Hematopoietic multipotent progenitor cell (in vitro differentiated cells): Measurements from ENCODE around the gene TRAF2. TPM values are rescaled to one million over a fixed set of nuclear protein-coding genes. Genes with fewer than 3 reads are reported as not detected.
"Not testable (repeated sequence)": the region's sequence is repeated elsewhere in the genome, so short reads cannot be mapped to it uniquely, and the experiment has no call there.

Experiments
- DNase-seq, 3 donors: peaks; one replicate each; pipeline ENCODE4 v3.0.0-alpha.2; 2011 to 2015; ENCODE audit warnings: low read depth in 2 of 3, low spot score in 2 of 3
- total RNA-seq: library from RNA; depleted of rRNA; stranded (reverse); fragments of >200 nt; gene quantifications from one replicate; pipeline ENCODE4 v1.2.3, GENCODE V29; 2012

The TRAF2 gene
- total RNA-seq: 20.5 TPM

DNA sequence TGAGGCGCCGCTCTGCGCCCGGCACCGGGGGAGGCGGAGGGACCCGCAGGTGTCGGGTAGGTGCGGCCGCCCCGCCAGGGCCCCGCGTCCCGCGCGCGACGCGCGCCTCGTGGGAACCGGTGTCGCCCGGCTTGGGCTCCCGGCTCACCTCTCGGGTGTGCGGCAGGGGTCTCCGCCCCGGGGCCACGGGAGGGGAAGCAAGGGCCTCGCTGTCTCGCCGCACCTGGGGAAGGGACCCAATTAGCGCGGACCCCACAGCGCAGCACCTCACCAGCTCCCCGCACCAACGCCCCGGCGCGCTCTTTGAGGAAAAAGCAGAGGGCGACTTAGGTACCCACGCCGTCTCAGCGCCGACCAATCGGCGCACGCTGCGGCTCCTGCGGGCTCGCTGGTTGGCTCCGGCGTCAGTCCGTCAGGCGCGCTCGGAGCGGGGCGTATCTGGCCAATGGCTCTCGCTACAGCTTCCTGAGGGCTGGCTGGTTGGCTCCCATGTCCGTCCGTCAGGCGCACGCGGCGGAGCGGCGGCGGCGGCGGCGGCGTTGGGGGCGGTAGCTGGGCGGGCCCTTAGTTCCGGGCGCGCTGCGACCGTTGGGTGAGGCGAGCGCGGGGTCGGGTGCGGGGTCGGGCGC lies at the start of gene TRAF2:
Gene TRAF2 (plus strand): TSS at position 567 of the 629 bp plus-strand sequence. CDS start 12,225 bp downstream, outside the sequence.
- DNase-seq: peak; percentile 98 to 99 (median 98)

DNA sequence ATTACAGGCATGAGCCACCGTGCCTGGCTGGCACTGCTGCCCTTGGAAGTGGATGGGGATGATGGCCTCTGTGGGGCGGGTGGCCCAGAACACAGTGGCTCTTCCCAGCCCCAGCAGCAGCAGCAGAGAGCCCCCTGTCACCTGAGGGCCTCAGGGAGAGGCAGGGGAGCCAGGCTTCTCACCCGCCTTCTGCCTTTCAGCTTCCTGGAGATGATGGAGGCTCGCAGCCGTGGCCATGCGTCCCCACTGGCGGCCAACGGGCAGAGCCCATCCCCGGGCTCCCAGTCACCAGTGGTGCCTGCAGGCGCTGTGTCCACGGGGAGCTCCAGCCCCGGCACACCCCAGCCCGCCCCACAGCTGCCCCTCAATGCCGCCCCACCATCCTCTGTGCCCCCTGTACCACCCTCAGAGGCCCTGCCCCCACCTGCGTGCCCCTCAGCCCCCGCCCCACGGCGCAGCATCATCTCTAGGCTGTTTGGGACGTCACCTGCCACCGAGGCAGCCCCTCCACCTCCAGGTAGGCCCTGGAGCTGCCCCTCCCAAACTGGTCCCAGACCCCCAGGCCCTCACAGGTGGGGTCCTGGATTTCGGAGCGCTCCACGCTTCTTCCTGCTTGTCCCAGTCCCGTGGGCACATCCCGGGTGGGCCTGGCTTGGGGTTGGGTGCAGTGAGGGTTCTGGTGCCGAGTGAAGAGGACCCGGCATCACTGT lies 49.0 kb upstream of the TRAF2 start:
- DNase-seq: no peak

GRCh38 chr9:136837856-136838277 lies 48.4 kb upstream of the TRAF2 start:
- DNase-seq: not testable (repeated sequence)

DNA sequence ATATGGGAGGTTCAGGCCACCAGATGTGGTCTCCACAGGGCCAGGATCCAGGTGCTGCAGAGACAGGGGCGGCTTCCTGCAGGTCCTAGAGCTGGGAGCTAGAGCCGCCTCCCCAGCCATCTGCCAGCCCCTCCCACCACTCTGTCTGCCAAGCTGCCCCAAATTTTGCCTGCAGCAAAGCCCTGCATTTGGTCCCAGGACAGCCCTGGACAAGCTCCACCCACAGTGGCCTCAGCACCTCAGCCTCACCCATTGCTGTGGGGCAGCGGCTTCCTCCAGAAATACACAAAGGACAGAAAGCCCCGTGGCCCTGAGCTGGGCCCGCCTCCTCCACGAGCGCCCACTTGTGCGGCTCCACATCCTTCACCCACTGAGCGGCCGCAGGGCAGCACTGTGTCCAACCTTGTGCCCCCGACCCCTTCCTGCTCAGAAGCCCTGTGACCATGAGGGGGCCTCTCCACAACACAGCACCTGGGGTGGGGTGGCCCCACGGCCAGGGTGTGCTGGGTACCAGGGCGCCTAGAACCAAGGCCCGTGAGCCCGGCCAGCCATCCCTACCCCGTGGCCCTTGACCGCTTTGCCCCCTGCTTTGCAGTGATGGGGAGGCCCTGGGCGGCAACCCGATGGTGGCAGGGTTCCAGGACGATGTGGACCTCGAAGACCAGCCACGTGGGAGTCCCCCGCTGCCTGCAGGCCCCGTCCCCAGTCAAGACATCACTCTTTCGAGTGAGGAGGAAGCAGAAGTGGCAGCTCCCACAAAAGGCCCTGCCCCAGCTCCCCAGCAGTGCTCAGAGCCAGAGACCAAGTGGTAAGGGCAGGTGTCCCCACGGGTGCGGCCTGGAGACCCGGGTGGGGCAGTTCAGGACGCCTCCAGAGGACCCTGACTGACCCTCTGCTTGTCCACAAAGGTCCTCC lies 47.7 kb upstream of the TRAF2 start:
- no peak for DNase-seq

DNA sequence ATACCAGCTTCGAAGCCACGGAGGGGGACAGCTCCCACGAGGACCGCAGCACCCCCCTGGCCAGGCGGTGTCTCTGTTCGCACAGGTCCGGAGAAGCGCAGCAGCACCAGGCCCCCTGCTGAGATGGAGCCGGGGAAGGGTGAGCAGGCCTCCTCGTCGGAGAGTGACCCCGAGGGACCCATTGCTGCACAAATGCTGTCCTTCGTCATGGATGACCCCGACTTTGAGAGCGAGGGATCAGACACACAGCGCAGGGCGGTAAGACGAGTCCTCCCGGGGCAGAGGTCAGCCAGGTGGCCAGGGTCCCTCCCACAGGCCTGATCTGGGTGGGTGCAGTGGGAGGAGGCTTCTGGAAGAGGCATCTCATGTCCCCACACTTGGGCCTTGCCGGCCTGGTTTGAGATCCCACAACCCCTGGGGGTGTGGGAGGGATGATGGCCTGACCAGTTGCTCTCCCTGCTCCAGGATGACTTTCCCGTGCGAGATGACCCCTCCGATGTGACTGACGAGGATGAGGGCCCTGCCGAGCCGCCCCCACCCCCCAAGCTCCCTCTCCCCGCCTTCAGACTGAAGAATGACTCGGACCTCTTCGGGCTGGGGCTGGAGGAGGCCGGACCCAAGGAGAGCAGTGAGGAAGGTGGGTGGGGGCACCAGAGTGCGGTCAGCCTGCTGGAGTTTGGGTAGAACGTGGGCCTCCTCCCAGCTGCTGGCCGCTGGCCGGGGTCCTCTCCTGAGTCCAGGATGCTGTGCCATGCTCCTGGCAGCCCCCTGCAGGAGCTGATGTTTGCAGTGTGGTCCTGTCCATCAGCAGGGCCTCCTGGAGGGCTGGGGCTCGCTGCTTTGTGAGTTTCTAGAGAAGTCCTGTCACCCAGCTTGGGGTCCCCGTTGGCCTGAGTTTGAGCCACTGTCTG lies 46.8 kb upstream of the TRAF2 start:
- no peak for DNase-seq

DNA sequence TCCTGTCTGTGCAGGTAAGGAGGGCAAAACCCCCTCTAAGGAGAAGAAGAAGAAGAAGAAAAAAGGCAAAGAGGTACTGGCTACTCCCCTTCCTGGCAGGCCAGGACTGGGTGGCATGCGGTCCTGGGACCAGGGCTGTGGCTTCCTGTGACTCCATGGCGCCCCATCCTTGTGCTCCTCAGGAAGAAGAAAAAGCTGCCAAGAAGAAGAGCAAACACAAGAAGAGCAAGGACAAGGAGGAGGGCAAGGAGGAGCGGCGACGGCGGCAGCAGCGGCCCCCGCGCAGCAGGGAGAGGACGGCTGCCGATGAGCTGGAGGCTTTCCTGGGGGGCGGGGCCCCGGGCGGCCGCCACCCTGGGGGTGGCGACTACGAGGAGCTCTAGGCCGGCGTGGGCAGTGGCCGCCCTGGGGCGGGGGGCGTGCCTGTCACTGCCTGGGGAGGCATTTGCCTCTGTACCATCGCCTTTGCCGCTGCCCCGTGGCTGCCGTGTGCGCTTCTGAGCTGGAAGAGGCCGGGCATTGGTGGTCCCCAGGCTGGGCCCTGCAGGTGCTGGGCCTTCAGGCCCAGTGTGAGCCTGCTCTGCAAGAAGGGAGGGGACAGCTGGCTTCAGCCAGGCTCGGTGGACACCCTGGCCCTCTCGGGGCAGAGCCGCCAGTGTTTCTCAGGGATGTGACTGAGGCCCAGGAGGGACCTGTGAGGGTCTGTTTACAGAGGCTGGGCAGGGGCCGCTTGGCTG lies 46.0 kb upstream of the TRAF2 start:
- no peak for DNase-seq

DNA sequence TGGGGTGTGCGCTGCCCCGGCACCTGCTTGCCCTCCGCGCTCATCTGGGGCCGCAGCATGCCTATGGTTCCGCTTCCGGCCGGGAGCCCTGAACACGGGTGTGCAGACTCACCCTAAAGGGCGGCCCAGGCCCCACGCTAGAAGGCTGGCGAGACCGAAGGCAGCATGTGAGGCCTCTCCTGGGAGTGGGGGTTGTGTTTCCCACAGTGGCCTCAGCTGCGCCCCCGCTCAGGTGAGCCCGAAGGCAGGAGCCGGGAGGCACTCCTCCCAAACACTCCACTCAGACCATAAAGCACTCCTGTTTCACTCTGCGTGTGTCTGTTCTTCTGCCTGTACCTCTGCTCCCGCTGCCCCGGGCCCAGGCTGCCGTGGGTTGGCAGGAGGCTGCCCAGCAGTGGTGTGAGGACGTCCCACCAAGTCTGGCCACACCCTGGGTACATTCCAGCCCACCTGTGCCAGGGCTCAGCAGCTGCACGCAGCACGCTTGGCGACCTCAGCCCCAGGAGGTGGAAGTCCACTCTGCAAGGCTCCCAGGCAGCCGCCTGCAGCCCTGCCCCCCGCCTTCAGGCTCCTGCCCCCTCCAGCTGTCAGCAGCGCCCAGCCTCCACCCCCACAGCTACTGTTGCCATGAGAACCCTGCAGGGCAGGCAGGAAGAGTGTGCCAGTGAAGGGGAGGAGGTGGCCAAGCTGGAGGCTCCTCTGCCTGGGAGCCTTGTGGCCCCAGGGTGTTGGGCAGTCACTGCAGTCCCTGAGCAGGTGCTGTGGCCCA lies 45.3 kb upstream of the TRAF2 start:
- DNase-seq: no peak

- not testable (repeated sequence) for DNase-seq
Measured at GRCh38 chr9:136841646-136842379, 44.5 kb upstream of the TRAF2 start.

DNA sequence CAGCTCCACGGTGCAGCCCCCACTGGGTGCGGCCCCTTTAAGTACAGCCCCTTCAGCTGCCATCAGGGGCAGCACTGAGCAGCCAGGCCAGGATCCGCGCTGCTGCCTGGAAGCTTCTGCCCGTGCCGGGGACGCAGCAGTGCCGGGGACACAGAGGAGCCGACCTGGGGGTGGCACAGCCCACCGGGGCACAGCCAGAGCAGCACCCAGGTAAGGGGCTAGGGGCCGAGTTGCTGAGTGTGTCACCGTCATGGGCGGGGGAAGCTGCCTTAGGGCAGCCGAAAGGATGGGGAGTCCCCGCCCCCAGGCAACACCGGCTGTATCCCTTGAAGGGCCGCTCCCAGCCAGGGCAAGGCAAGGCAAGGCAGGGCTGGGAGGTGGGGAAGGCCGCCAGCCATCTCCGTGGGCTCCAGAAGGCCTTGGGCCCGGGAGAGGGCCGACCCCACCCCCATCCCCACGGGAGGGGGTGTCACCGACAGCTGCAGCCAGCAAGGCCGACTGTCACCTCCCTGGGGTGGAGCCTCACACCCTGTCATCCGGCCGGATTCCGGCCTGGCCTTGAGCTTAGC lies 43.9 kb upstream of the TRAF2 start, which contains the start of gene AJM1:
Gene AJM1 (plus strand): TSS at position 99 of the 569 bp plus-strand sequence. CDS start 1,937 bp downstream, outside the sequence.
- DNase-seq: peak; percentile 63 to 87 (median 71)

DNA sequence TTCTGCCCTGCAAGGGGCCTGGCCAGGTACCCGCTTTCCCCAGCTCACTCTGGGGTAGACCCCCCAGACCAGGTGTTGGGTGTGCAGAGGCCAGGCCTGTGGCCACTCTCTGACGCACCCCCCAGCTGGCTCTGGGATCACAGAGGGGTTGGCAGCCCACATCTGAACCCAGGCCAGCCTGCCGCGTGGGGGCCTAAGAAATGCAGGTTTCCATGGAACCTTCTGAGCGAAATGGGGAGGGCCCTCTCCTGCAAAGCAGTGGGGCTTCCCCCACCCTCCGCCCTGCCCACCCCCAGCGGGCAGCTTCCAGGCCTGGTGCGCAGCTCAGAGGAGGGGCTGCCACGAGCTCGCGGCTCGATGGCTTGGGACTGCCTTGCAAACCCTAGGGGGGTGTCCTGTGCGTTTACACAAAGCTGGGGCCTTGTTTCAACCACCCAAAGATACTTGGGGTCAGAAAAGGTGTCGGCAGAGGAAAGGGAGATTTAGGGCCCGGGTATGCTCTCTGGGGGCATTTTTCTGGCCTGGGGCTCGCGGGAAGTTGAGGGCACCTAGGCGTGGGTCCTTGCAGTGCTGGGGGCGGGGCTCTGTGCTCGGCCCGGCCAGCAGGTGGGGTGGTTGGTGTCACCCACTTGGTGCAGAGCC lies 43.0 kb upstream of the TRAF2 start:
- not testable (repeated sequence) for DNase-seq

GRCh38 chr9:136843801-136844740 lies 42.2 kb upstream of the TRAF2 start:
- DNase-seq: peak in 1 of 3 donors; percentile 60

DNA sequence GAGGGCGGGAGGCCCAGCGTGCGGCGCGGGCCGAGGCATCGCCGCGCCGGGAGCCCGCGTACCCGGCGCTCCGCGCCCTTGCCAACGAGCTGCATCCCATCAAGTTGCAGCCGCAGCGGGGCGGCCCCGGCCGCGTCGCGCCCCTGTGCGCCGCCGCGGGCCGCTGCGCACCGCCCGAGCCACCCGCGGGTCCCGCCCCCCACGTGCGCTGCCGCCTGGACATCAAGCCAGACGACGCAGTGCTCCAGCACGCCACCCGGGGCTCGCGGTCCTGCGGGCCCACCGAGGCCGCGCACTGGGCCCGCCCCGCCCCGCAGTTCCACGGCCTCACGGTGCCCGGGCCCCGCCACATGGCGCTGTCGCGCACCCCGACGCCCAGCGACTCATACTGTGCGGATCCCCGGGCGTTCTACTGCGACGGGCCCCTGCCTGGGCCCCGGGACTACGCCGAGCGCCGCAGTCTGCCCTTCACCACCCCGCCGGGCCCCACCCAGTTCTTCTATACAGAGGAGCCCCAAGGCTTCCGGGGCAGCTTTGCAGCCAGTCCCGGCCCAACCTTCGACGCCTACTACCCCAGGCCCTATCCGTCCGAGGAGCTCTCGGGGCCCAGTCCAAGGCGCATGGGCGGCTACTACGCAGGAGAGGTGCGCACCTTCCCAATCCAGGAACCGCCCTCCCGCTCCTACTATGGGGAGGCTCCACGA lies 41.4 kb upstream of the TRAF2 start:
- DNase-seq: no peak

DNA sequence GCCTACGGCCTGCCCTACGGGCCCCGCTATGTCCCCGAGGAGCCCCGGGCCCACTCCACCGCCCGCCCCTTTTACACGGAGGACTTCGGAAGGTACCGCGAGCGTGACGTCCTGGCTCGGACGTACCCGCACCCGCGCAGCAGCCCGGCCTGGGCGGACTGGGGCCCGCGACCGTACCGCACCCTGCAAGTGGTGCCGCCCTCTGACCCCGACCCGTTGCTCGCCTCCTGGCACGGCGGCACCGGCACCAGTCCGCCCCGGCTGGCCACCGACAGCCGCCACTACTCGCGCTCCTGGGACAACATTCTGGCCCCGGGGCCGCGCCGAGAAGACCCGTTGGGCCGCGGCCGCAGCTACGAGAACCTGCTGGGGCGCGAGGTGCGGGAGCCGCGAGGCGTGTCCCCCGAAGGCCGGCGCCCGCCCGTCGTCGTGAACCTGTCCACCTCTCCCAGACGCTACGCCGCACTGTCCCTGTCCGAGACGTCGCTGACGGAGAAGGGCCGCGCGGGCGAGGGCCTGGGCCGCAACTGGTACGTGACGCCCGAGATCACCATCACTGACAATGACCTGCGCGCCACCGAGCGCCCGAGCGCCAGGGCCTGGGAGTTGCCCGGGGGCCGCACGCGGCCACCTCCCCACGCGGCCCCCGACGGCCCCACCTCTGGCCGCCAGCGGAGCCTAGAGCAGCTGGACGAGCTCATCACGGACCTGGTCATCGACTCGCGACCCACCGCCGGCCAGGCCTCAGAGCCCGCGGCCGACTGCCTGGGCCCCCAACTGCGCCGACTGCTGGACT lies 40.7 kb upstream of the TRAF2 start:
- no peak for DNase-seq

GRCh38 chr9:136846376-136847087 lies 39.8 kb upstream of the TRAF2 start:
- no peak for DNase-seq
